AG04450 (cell line): ENCODE measurements around the gene C9orf57. TPM values are rescaled to one million over a fixed set of nuclear protein-coding genes. Genes with fewer than 3 reads are reported as not detected.
"Not testable (repeated sequence)": the region's sequence is repeated elsewhere in the genome, so short reads cannot be mapped to it uniquely, and the experiment has no call there.

Experiments used
- CTCF ChIA-PET: fragments of 300-600, 350-600 bp; formaldehyde crosslinking; extraction: SDS; loops from one replicate; lab custom pipeline; 2022; ENCODE audit warnings: antibody characterized with exemption, inconsistent platforms; lab: Charles Lee
- POLR2A ChIA-PET: fragments of 350-600 bp; formaldehyde crosslinking; extraction: SDS; loops from one replicate; lab custom pipeline; 2021; ENCODE audit warnings: antibody characterized with exemption, inconsistent platforms; lab: Yijun Ruan, JAX
- DNase-seq: peaks from one replicate; pipeline ENCODE4 v3.0.0-alpha.2; 2011; ENCODE audit warnings: low read depth, low spot score
- H3K27ac ChIP-seq: one replicate; pipeline ENCODE4 v1.5.1; 2012; ENCODE audit warnings: low read depth, low read length, control low read depth
- H3K27me3 ChIP-seq: one replicate; pipeline ENCODE4 v1.6.0; 2012; ENCODE audit warnings: low read length; ENCODE audit not compliant: control insufficient read depth, insufficient read depth
- H3K4me3 ChIP-seq: 2 replicates; pipeline ENCODE4 v1.5.1; 2011; ENCODE audit warnings: mild to moderate bottlenecking, low read depth, low read length, control low read depth
- H3K9me3 ChIP-seq: 2 replicates; pipeline ENCODE4 v1.5.1; 2012; ENCODE audit warnings: low read length; ENCODE audit not compliant: control insufficient read depth, insufficient read depth
- polyA minus RNA-seq: library from RNA; depleted of rRNA, polyadenylated mRNA; stranded (reverse); fragments of >200 nt; gene quantifications from 2 replicates; pipeline ENCODE4 v1.2.3, GENCODE V29; 2011; rRNA and poly(A)+ RNA removed
- polyA plus RNA-seq: library from polyadenylated mRNA; depleted of rRNA; stranded (reverse); fragments of >200 nt; gene quantifications from 2 replicates; pipeline ENCODE4 v1.2.3, GENCODE V29; 2011; rRNA removed
- TF ChIP-seq, protein P1 (sequence below): IDR thresholded peaks from 2 replicates; pipeline ENCODE4 v1.5.1; 2011; ENCODE audit warnings: low read depth, low read length, control low read depth, inconsistent platforms

The C9orf57 gene, protein sequence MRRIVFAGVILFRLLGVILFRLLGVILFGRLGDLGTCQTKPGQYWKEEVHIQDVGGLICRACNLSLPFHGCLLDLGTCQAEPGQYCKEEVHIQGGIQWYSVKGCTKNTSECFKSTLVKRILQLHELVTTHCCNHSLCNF
- not detected in 2 replicates for polyA plus RNA-seq
- not detected in 2 replicates for polyA minus RNA-seq

DNA sequence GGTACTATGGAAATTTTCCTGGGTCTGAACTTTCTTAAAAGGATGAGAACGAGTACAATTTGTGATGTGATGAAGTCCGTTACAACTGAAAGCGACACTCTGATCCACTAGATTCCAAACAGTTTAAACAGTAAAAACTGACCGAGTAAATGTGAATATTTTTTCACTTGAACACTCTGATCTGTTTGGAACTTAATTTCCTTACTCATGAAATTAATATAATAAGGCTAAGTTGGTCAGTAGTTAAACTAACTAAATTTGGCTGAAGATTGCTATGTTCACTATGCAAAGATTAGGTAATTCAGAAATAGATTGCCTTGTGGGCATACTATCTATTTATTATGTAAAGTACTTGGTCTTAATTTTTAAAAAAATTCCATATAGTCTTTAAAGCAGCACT is at the start of gene C9orf57:
TSS of gene C9orf57 (minus strand) at position 101 of the 400 bp plus-strand sequence. CDS start 1,282 bp downstream, outside the sequence.
- CTCF ChIA-PET: interaction anchor here (0.6 kb wide), 1 partner anchor 8 kb away, joined by 4 read pairs; no protein-coding TSS in a partner anchor
- Histone ChIP-seq H3K4me3 (no peak within 1 kb of the TSS), H3K27ac (no peak within 1 kb of the TSS), H3K27me3 (no peaks in the 10 kb centered on the region), H3K9me3 (no peaks in the 10 kb centered on the region)
- TF ChIP-seq, protein P1, sequence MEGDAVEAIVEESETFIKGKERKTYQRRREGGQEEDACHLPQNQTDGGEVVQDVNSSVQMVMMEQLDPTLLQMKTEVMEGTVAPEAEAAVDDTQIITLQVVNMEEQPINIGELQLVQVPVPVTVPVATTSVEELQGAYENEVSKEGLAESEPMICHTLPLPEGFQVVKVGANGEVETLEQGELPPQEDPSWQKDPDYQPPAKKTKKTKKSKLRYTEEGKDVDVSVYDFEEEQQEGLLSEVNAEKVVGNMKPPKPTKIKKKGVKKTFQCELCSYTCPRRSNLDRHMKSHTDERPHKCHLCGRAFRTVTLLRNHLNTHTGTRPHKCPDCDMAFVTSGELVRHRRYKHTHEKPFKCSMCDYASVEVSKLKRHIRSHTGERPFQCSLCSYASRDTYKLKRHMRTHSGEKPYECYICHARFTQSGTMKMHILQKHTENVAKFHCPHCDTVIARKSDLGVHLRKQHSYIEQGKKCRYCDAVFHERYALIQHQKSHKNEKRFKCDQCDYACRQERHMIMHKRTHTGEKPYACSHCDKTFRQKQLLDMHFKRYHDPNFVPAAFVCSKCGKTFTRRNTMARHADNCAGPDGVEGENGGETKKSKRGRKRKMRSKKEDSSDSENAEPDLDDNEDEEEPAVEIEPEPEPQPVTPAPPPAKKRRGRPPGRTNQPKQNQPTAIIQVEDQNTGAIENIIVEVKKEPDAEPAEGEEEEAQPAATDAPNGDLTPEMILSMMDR: no peak
- POLR2A ChIA-PET: no interaction called here
- DNase-seq: no peak

DNA sequence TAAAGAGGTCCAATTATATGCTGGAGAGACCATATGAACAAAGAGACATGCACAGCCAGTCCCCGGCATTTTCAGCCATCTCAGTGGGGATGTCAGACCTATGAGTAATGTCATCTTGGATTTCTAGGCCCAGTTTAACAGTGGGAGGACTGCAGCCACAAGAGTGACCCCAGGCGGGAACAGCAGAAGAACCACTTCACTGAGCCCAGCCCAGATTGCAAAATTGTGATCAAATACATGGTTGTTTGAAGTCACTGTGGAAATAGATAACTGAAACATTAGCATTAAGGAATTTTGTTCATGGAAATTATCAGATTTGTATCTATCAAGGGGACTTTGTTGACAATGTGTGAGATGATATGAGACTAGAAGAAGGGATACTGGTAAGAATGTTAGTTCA is 42.1 kb upstream of the C9orf57 start:
- ChIA-PET POLR2A (no interaction called here), CTCF (no interaction called here)
- no peaks in the 10 kb centered on the region for H3K9me3 ChIP-seq
- TF ChIP-seq, protein P1: no peak
- no peak overlapping the region for H3K27ac ChIP-seq
- DNase-seq: no peak
- no peak overlapping the region for H3K4me3 ChIP-seq
- H3K27me3 ChIP-seq: no peaks in the 10 kb centered on the region

DNA sequence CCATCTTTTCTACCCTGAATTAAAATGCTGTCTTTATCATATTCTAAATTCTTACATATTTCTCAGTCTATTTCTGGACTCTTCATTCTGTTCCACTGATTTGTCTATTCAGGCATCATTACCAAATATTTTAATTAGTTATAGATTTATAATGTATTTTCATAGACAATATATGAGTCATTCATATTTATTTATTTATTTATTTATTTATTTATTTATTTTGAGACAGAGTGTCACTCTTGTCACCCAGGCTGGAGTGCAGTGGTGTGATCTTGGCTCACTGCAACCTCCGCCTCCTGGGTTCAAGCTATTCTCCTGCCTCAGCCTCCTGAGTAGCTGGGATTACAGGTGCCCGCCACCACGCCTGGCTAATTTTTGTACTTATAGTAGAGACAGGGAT is 35.1 kb upstream of the C9orf57 start:
- DNase-seq, H3K4me3 ChIP-seq, POLR2A ChIA-PET, H3K27ac ChIP-seq, H3K9me3 ChIP-seq, H3K27me3 ChIP-seq: not testable (repeated sequence)
- CTCF ChIA-PET: interaction anchor here (0.7 kb wide), 1 partner anchor 57 kb away, joined by 4 read pairs; no protein-coding TSS in a partner anchor

DNA sequence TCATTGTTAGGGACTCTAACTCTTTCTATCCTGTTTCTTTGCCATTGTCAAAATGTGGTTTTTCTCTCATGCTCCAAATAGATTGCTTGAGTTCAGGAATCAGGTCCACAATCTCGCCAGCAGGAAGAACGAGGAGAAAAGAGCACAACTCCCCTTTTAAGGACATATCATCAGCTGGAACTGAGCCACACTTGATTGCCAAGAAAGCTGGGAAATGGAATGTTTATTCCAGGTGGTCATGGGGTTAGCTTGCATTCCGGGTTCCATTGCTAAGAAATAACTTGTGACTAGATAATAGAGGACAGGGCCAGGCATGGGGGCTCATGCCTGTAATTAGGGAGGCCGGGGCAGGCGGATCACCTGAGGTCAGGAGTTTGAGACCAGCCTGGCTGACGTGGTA is 32.4 kb upstream of the C9orf57 start:
- DNase-seq: no peak
- TF ChIP-seq, protein P1: no peak
- Histone ChIP-seq H3K27me3 (no peaks in the 10 kb centered on the region), H3K27ac (no peak overlapping the region), H3K4me3 (no peak overlapping the region), H3K9me3 (no peaks in the 10 kb centered on the region)
- ChIA-PET POLR2A (no interaction called here), CTCF (interaction anchor here (0.6 kb wide), 2 partner anchors 104 to 144 kb away, joined by 3 to 4 read pairs; no protein-coding TSS in a partner anchor)

DNA sequence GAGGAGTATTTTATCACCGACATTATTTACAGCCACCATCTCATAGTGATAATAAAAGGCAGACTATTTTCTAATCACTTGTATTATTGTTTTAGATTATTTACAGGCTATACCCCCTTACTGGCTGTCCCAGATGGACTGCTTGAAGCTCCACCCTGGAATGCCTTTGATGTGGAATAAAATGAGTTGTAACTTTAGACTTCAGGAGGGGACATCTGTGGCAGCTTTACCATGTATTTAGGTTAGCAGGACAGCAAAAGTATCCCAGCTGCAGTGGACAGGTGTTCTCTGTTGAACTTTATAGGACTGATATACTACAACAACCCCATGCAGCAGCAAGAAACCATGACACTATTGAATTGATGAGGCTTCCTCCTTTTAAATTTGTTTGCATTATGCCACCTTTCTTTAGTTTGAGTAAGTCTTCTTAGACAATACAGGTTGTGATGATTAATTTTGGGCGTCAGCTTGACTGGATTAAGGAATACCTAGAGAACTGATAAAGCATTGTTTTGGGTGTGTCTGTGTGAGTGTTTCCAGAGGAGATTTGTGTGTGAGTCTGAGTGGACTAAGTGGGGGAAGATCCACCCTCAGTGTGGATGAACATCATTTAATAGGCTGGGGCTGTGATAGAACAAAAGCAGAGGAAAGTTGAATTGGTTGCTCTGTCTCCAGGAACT is 29.2 kb upstream of the C9orf57 start:
- ChIA-PET CTCF (no interaction called here), POLR2A (no interaction called here)
- H3K27ac ChIP-seq: no peak overlapping the region
- TF ChIP-seq, protein P1: no peak
- H3K27me3 ChIP-seq: no peaks in the 10 kb centered on the region
- H3K9me3 ChIP-seq: no peaks in the 10 kb centered on the region
- H3K4me3 ChIP-seq: no peak overlapping the region
- no peak for DNase-seq
